AG04449 (cell line): ENCODE data around the gene EEPD1.

Experiments
- CTCF ChIA-PET: fragments of 350-600 bp; formaldehyde crosslinking; extraction: SDS; loops from one replicate; lab custom pipeline; 2021; ENCODE audit warnings: antibody characterized with exemption; lab: Yijun Ruan, JAX
- POLR2A ChIA-PET: fragments of 400-600, 350-600 bp; formaldehyde crosslinking; extraction: SDS; loops from one replicate; lab custom pipeline; 2020; ENCODE audit warnings: antibody characterized with exemption, inconsistent platforms; lab: Yijun Ruan, JAX
- DNase-seq: peaks from one replicate; pipeline ENCODE4 v3.0.0-alpha.2; 2010; ENCODE audit warnings: low read depth, low spot score
- H3K4me3 ChIP-seq: 2 replicates; pipeline ENCODE4 v1.5.1; 2011; ENCODE audit warnings: low read depth, mild to moderate bottlenecking, control low read depth, low read length
- CTCF ChIP-seq: IDR thresholded peaks from one replicate; pipeline ENCODE4 v1.5.1; 2011; ENCODE audit warnings: mild to moderate bottlenecking, moderate library complexity, low read length, control low read depth, inconsistent platforms; ENCODE audit not compliant: insufficient read depth; ENCODE audit errors: missing control alignments

EEPD1 gene

GRCh38 chr7:36264123-36264801, 111.2 kb downstream of the EEPD1 start:
- ChIA-PET POLR2A (no interaction called here), CTCF (interaction anchor here (0.9 to 1.7 kb wide), 2 partner anchors 10 to 55 kb away, joined by 3 to 5 read pairs; no protein-coding TSS in a partner anchor)
- no peak for DNase-seq
- no peak for TF ChIP-seq CTCF
- no peak overlapping the region for H3K4me3 ChIP-seq

- no peak for TF ChIP-seq CTCF
- ChIA-PET CTCF (interaction anchor here (1.0 to 1.7 kb wide), 2 partner anchors 17 to 54 kb away, joined by 3 to 5 read pairs; no protein-coding TSS in a partner anchor), POLR2A (interaction anchor here (0.7 kb wide), 1 partner anchor 181 kb away, joined by 3 read pairs; no protein-coding TSS in a partner anchor)
- DNase-seq, result no peak
- no peak overlapping the region for H3K4me3 ChIP-seq
These were observed 112.0 kb downstream of the EEPD1 start for GRCh38 chr7:36264913-36265516.

- no peak for TF ChIP-seq CTCF
- H3K4me3 ChIP-seq, result no peak overlapping the region
- CTCF ChIA-PET, result interaction anchor here (1.0 kb wide), 1 partner anchor 17 kb away, joined by 3 read pairs; no protein-coding TSS in a partner anchor
- DNase-seq, result no peak
- POLR2A ChIA-PET, result interaction anchor here (0.7 kb wide), 1 partner anchor 181 kb away, joined by 3 read pairs; no protein-coding TSS in a partner anchor
These were observed 112.6 kb downstream of the EEPD1 start for GRCh38 chr7:36265680-36266079.

GRCh38 chr7:36266190-36266589, 113.1 kb downstream of the EEPD1 start:
- no peak for DNase-seq
- ChIA-PET CTCF (no interaction called here), POLR2A (no interaction called here)
- no peak for TF ChIP-seq CTCF
- H3K4me3 ChIP-seq, result no peak overlapping the region

- CTCF ChIA-PET, result interaction anchor here (0.9 kb wide), 1 partner anchor 25 kb away, joined by 4 read pairs; no protein-coding TSS in a partner anchor
- no peak for DNase-seq
- POLR2A ChIA-PET, result no interaction called here
- H3K4me3 ChIP-seq, result no peak overlapping the region
- TF ChIP-seq CTCF, result no peak
These were observed 113.6 kb downstream of the EEPD1 start for GRCh38 chr7:36266683-36267082.

GRCh38 chr7:36272211-36272566, 119.1 kb downstream of the EEPD1 start:
- ChIA-PET POLR2A (no interaction called here), CTCF (interaction anchor here (2.2 kb wide), 1 partner anchor 19 kb away, joined by 9 read pairs; no protein-coding TSS in a partner anchor)
- no peak for DNase-seq
- H3K4me3 ChIP-seq, result no peak overlapping the region
- no peak for TF ChIP-seq CTCF
